B cell (primary cell): Measurements from ENCODE around the gene TRPC4AP. TPM values are rescaled to one million over a fixed set of nuclear protein-coding genes. Genes with fewer than 3 reads are reported as not detected.

Experiments used
- ATAC-seq: fragments of 200-7000 bp; cut with Tn5 transposase; one replicate; pipeline ENCODE4 v1.10.0; 2021; ENCODE audit warnings: low read depth, mild to moderate bottlenecking, moderate number of reproducible peaks, moderate library complexity
- CTCF ChIA-PET: fragments of 350-600 bp; sonication (Branson Sonifier 250); formaldehyde crosslinking; loops from one replicate; lab custom pipeline; 2021; ENCODE audit warnings: antibody characterized with exemption, inconsistent platforms; lab: Charles Lee
- POLR2A ChIA-PET: fragments of 350-600 bp; sonication (Branson Sonifier 250); formaldehyde crosslinking; loops from one replicate; lab custom pipeline; 2021; ENCODE audit warnings: antibody characterized with exemption; lab: Charles Lee
- DNase-seq: peaks from one replicate; pipeline ENCODE4 v3.0.0; 2013
- H2AFZ ChIP-seq: 2 replicates; pipeline ENCODE4 v1.6.1; 2012; ENCODE audit warnings: mild to moderate bottlenecking, low read depth, low read length; ENCODE audit not compliant: insufficient read depth, poor library complexity, severe bottlenecking
- H3K27ac ChIP-seq, 2 donors: 1 replicate in 1 of 2; 2 replicates in 1 of 2; pipeline ENCODE4 v1.5.1; 2012 to 2013; ENCODE audit warnings: low read length in 2 of 2, mild to moderate bottlenecking in 2 of 2, moderate library complexity in 1 of 2
- H3K27me3 ChIP-seq, 4 experiments: fragments of 200-600 bp in 1 of 4; sonication (generic) in 1 of 4; replicated peaks in 1 of 4; 1 replicate in 2 of 4; 2 replicates in 2 of 4; pipeline versions ENCODE4 v1.6.1 to v1.7.0; 2013 to 2016; ENCODE audit warnings: low read length in 3 of 4, mild to moderate bottlenecking in 2 of 4, mixed read lengths in 1 of 4, moderate library complexity in 1 of 4; ENCODE audit not compliant: insufficient read depth in 4 of 4, control insufficient read depth in 3 of 4; ENCODE audit errors: control extremely low read depth in 1 of 4
- H3K36me3 ChIP-seq, 2 experiments: replicated peaks in 1 of 2; 1 replicate in 1 of 2; 2 replicates in 1 of 2; pipeline versions ENCODE4 v1.6.1 to v1.7.1; 2013; ENCODE audit warnings: low read length in 1 of 2; ENCODE audit not compliant: insufficient read depth in 2 of 2, control insufficient read depth in 1 of 2; ENCODE audit errors: control extremely low read depth in 1 of 2, extremely low read depth in 1 of 2
- H3K4me1 ChIP-seq, 2 donors: fragments of 200-600 bp in 1 of 2; sonication (generic) in 1 of 2; 1 replicate in 1 of 2; 2 replicates in 1 of 2; pipeline versions ENCODE4 v1.5.1 to v1.6.1; 2013 to 2017; ENCODE audit warnings: low read length in 2 of 2; ENCODE audit not compliant: control insufficient read depth in 2 of 2, insufficient read depth in 2 of 2
- H3K4me2 ChIP-seq: replicated peaks from 2 replicates; pipeline ENCODE3; 2012; ENCODE audit warnings: mild to moderate bottlenecking, low read depth, low read length; ENCODE audit not compliant: poor library complexity, severe bottlenecking
- H3K4me3 ChIP-seq, 5 experiments: fragments of 200-600 bp in 1 of 5; sonication (generic) in 1 of 5; 1 replicate in 3 of 5; 2 replicates in 2 of 5; pipeline versions ENCODE4 v1.5.1 to v1.7.0; 2011 to 2016; ENCODE audit warnings: low read length in 4 of 5, mild to moderate bottlenecking in 4 of 5, low read depth in 2 of 5, control low read depth in 1 of 5, moderate library complexity in 1 of 5; ENCODE audit not compliant: insufficient read depth in 1 of 5; ENCODE audit errors: control extremely low read depth in 1 of 5, extremely low read depth in 1 of 5
- H3K79me2 ChIP-seq: fragments of 200-600 bp; sonication (generic); one replicate; pipeline ENCODE4 v1.6.0; 2016; ENCODE audit warnings: low read length; ENCODE audit not compliant: control insufficient read depth, insufficient read depth
- H3K9ac ChIP-seq: fragments of 200-600 bp; sonication (generic); 2 replicates; pipeline ENCODE4 v1.6.1; 2017; ENCODE audit warnings: mild to moderate bottlenecking, low read length, moderate library complexity
- H3K9me3 ChIP-seq, 3 donors: one replicate each; pipeline versions ENCODE4 v1.6.1 to v1.7.1; 2013; ENCODE audit warnings: low read length in 2 of 3; ENCODE audit not compliant: control insufficient read depth in 2 of 3, insufficient read depth in 1 of 3; ENCODE audit errors: control extremely low read depth in 1 of 3
- H4K20me1 ChIP-seq: 2 replicates; pipeline ENCODE4 v1.6.0; 2012; ENCODE audit warnings: mild to moderate bottlenecking, low read length; ENCODE audit not compliant: insufficient read depth, control insufficient read depth, poor library complexity, severe bottlenecking
- H3K27ac Mint-ChIP-seq: one replicate; pipeline ENCODE4 v1.8.0; 2021; ENCODE audit warnings: mixed read lengths
- H3K27me3 Mint-ChIP-seq: one replicate; pipeline ENCODE4 v1.8.0; 2021; ENCODE audit warnings: mixed read lengths
- H3K4me1 Mint-ChIP-seq: one replicate; pipeline ENCODE4 v1.8.0; 2021; ENCODE audit warnings: mixed read lengths
- H3K4me3 Mint-ChIP-seq: one replicate; pipeline ENCODE4 v1.8.0; 2021; ENCODE audit warnings: mixed read lengths
- H3K9me3 Mint-ChIP-seq: one replicate; pipeline ENCODE4 v1.8.0; 2022; ENCODE audit warnings: mixed read lengths; ENCODE audit not compliant: insufficient read depth
- EZH2 ChIP-seq: IDR thresholded peaks from 2 replicates; pipeline ENCODE4 v1.6.1; 2012; ENCODE audit warnings: borderline replicate concordance, low read depth, mild to moderate bottlenecking, moderate library complexity, low read length; ENCODE audit not compliant: insufficient read depth, poor library complexity, severe bottlenecking
- WGBS: methylation state at CpG from one replicate; pipeline ENCODE4 v1.1.5; 2013; ENCODE audit warnings: missing lambda C conversion rate; ENCODE audit not compliant: insufficient coverage; 5-methylcytosine and 5-hydroxymethylcytosine counted together
- intact Hi-C: fragments of 100-400 bp; cut with micrococcal nuclease; formaldehyde crosslinking; loops from one replicate; pipeline ENCODE4 v1.10.0; 2022
- polyA plus RNA-seq: library from polyadenylated mRNA; depleted of rRNA; stranded (reverse); fragments of >200 nt; gene quantifications from 2 replicates; pipeline ENCODE4 v1.2.3, GENCODE V29; 2012
- total RNA-seq, 2 donors: library from RNA; stranded (reverse); fragments of 120-200 nt in 1 of 2; gene quantifications; 1 replicate in 1 of 2; 2 replicates in 1 of 2; pipeline versions ENCODE4 v1.2.3 to v1.2.4, GENCODE V29; 2013 to 2022
- TF ChIP-seq, protein P1 (sequence below): fragments of 200-600 bp; IDR thresholded peaks from one replicate; pipeline ENCODE4 v1.8.0; 2022; ENCODE audit warnings: antibody characterized with exemption, mild to moderate bottlenecking

Gene TRPC4AP
- total and polyA plus RNA-seq, 2 donors (not counting 1 experiment from before 2014, with no cell fraction given), result 62.5 to 73.2 TPM

GRCh38 chr20:34989118-34989517 lies 103.5 kb downstream of the TRPC4AP start:
- Histone ChIP-seq H3K36me3 (peaks cover 0 to 2% of the 10 kb centered on the region in 2 experiments), H3K4me1 (no peaks in the 10 kb centered on the region), H4K20me1 (no peaks in the 10 kb centered on the region), H3K9me3 (no peaks in the 10 kb centered on the region), H3K27me3 (peaks cover 0 to 2% (median under 1%) of the 10 kb centered on the region in 4 experiments), H2AFZ (no peak overlapping the region), H3K27ac (no peak overlapping the region), H3K79me2 (no peaks in the 10 kb centered on the region), H3K4me2 (no peak overlapping the region), H3K9ac (no peak overlapping the region), H3K4me3 (no peak overlapping the region)
- 98% methylated on average over 4 of the region's 4 CpGs for WGBS
- TF ChIP-seq, protein P1, sequence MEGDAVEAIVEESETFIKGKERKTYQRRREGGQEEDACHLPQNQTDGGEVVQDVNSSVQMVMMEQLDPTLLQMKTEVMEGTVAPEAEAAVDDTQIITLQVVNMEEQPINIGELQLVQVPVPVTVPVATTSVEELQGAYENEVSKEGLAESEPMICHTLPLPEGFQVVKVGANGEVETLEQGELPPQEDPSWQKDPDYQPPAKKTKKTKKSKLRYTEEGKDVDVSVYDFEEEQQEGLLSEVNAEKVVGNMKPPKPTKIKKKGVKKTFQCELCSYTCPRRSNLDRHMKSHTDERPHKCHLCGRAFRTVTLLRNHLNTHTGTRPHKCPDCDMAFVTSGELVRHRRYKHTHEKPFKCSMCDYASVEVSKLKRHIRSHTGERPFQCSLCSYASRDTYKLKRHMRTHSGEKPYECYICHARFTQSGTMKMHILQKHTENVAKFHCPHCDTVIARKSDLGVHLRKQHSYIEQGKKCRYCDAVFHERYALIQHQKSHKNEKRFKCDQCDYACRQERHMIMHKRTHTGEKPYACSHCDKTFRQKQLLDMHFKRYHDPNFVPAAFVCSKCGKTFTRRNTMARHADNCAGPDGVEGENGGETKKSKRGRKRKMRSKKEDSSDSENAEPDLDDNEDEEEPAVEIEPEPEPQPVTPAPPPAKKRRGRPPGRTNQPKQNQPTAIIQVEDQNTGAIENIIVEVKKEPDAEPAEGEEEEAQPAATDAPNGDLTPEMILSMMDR, result no peak
- TF ChIP-seq EZH2, result no peak
- intact Hi-C loops, result no loop called here
- H3K9me3 Mint-ChIP-seq, result no peaks in the 10 kb centered on the region
- ChIA-PET POLR2A (no interaction called here), CTCF (interaction anchor here (0.5 kb wide), 1 partner anchor 979 kb away, joined by 3 read pairs; no protein-coding TSS in a partner anchor)
- no peak for ATAC-seq
- no peaks in the 10 kb centered on the region for H3K4me1 Mint-ChIP-seq
- H3K4me3 Mint-ChIP-seq, result no peak overlapping the region
- no peak overlapping the region for H3K27ac Mint-ChIP-seq
- DNase-seq, result no peak
- peaks cover 8% of the 10 kb centered on the region for H3K27me3 Mint-ChIP-seq

DNA sequence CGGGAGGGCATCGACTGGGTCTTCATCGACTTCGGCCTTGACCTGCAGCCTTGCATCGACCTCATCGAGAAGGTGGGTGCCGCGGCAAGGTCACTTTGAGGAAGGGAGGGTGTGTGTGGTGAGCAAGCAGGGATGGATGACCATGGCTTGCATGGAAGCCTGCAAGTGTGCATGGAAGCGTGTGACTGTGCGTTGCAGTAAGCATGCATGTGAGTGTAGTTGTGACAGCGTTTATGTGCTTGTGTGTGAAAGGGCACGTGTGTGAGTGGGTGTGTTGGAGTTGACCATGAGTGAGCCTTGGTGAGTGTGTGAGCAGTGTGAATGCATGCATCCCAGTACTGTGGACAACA lies 104.4 kb downstream of the TRPC4AP start:
- CTCF ChIA-PET, result no interaction called here
- WGBS, result 94% methylated on average over 12 of the region's 12 CpGs

More for the DNA sequence above, 104.4 kb downstream of the TRPC4AP start:
- H3K4me1 ChIP-seq, result no peaks in the 10 kb centered on the region
- H3K27ac ChIP-seq, result no peak overlapping the region
- H2AFZ ChIP-seq, result no peak overlapping the region
- ATAC-seq (no peak), DNase-seq (no peak)
- no peaks in the 10 kb centered on the region for H3K4me1 Mint-ChIP-seq
- H3K9me3 ChIP-seq, result no peaks in the 10 kb centered on the region
- H4K20me1 ChIP-seq, result no peaks in the 10 kb centered on the region
- TF ChIP-seq, protein P1, result no peak
- no peak for TF ChIP-seq EZH2
- peaks cover 0 to 11% (median 4%) of the 10 kb centered on the region in 4 experiments for H3K27me3 ChIP-seq
- intact Hi-C loops, result no loop called here
- H3K79me2 ChIP-seq, result no peaks in the 10 kb centered on the region
- peaks cover 0 to 2% of the 10 kb centered on the region in 2 experiments for H3K36me3 ChIP-seq
- no peaks in the 10 kb centered on the region for H3K9me3 Mint-ChIP-seq
- peaks cover 13% of the 10 kb centered on the region for H3K27me3 Mint-ChIP-seq
- H3K27ac Mint-ChIP-seq, result no peak overlapping the region
- no peak overlapping the region for H3K4me3 Mint-ChIP-seq
- no peak overlapping the region for H3K4me3 ChIP-seq
- no peak overlapping the region for H3K4me2 ChIP-seq
- POLR2A ChIA-PET, result interaction anchor here (0.5 kb wide), 1 partner anchor 112 kb away, joined by 4 read pairs; the partner anchor contains the start of gene ACSS2
- no peak overlapping the region for H3K9ac ChIP-seq
